Gastroesophageal sphincter (tissue), 4 donors: ENCODE measurements around the gene FKRP. TPM values are rescaled to one million over a fixed set of nuclear protein-coding genes. Genes with fewer than 3 reads are reported as not detected.

ENCODE experiments used
- ATAC-seq: fragments of 150-250 bp; one replicate; pipeline ENCODE4 v1.9.1; 2016; ENCODE audit warnings: mild to moderate bottlenecking, moderate library complexity
- H3K27ac ChIP-seq, 4 donors: fragments of 200-600 bp; sonication (generic) in 3 of 4; 1 replicate in 3 of 4; 2 replicates in 1 of 4; pipeline ENCODE4 v1.5.1; 2016 to 2019
- H3K27me3 ChIP-seq: fragments of 200-600 bp; sonication (generic); one replicate; pipeline ENCODE4 v1.5.1; 2019
- H3K36me3 ChIP-seq, 2 donors: fragments of 200-600 bp; sonication (generic); one replicate each; pipeline ENCODE4 v1.5.1; 2019; ENCODE audit warnings: control low read depth in 1 of 2
- H3K4me1 ChIP-seq, 3 donors: fragments of 200-600 bp; sonication (generic); 1 replicate in 2 of 3; 2 replicates in 1 of 3; pipeline ENCODE4 v1.5.1; 2016 to 2019; ENCODE audit warnings: control low read depth in 2 of 3
- H3K4me3 ChIP-seq, 2 donors: fragments of 200-600 bp; sonication (generic); one replicate each; pipeline ENCODE4 v1.5.1; 2019; ENCODE audit warnings: mild to moderate bottlenecking in 1 of 2, moderate library complexity in 1 of 2
- H3K9me3 ChIP-seq, 3 donors: fragments of 200-600 bp; sonication (generic); one replicate each; pipeline ENCODE4 v1.5.1; 2017 to 2019; ENCODE audit warnings: control low read depth in 2 of 3
- CTCF ChIP-seq, 4 experiments: fragments of 200-600 bp in 2 of 4; fragments of 450-650 bp in 2 of 4; sonication (generic) in 1 of 4; IDR thresholded peaks; one replicate each; pipeline ENCODE4 v1.5.1; 2017 to 2019; ENCODE audit warnings: antibody characterized with exemption in 4 of 4, mild to moderate bottlenecking in 2 of 4, moderate library complexity in 2 of 4
- EP300 ChIP-seq: sonication (generic); formaldehyde crosslinking; IDR thresholded peaks from one replicate; pipeline ENCODE4 v1.6.1; 2017; ENCODE audit warnings: antibody characterized with exemption, mild to moderate bottlenecking
- POLR2A ChIP-seq, 2 donors: fragments of 450-650 bp; IDR thresholded peaks; one replicate each; pipeline ENCODE4 v1.6.1; 2017; ENCODE audit warnings: antibody characterized with exemption in 2 of 2, mild to moderate bottlenecking in 2 of 2, moderate library complexity in 1 of 2
- POLR2AphosphoS5 ChIP-seq: sonication (generic); formaldehyde crosslinking; IDR thresholded peaks from one replicate; pipeline ENCODE4 v1.6.1; 2017; ENCODE audit warnings: antibody characterized with exemption
- WGBS, 2 donors: methylation state at CpG; one replicate each; pipeline ENCODE4 v1.1.5; 2018; ENCODE audit warnings: low coverage in 1 of 2; 5-methylcytosine and 5-hydroxymethylcytosine counted together
- total RNA-seq, 4 donors: library from RNA; depleted of rRNA; stranded (reverse); fragments of >200 nt; gene quantifications; one replicate each; pipeline ENCODE4 v1.1.0, GENCODE V29; 2016

The FKRP gene
- total RNA-seq, 4 donors from 2014 or later = 18.7 to 22.5 (median 20.3) TPM

GRCh38 chr19:46725859-46726393 lies 19.9 kb upstream of the FKRP start:
- Histone ChIP-seq H3K9me3 (no peaks in the 10 kb centered on the region), H3K36me3 (peaks cover 0 to 100% of the 10 kb centered on the region in 2 donors), H3K27ac (no peak overlapping the region), H3K4me3 (no peak overlapping the region), H3K4me1 (peaks cover 0 to 41% (median 5%) of the 10 kb centered on the region in 3 donors), H3K27me3 (no peaks in the 10 kb centered on the region)
- TF ChIP-seq CTCF (IDR thresholded peaks at IDR 0.05) = no peak
- WGBS, 2 donors = 70 to 83% methylated on average over 1 to 9 of the region's 9 CpGs
- no peak for ATAC-seq

- no peak for TF ChIP-seq CTCF (IDR thresholded peaks at IDR 0.05)
- TF ChIP-seq POLR2AphosphoS5 = no peak
- no peak for TF ChIP-seq EP300
- no peak for TF ChIP-seq POLR2A (IDR thresholded peaks at IDR 0.05)
- Histone ChIP-seq H3K4me3 (no peak overlapping the region), H3K9me3 (no peaks in the 10 kb centered on the region), H3K4me1 (peaks cover 0 to 47% (median 5%) of the 10 kb centered on the region in 3 donors), H3K27me3 (no peaks in the 10 kb centered on the region), H3K36me3 (peaks cover 0 to 100% of the 10 kb centered on the region in 2 donors), H3K27ac (peak overlapping the region in 2 of 4 donors; percentile 49 to 65)
- WGBS, 2 donors = 40 to 76% methylated on average over 1 to 7 of the region's 10 CpGs
- ATAC-seq = no peak
These were observed 19.3 kb upstream of the FKRP start for GRCh38 chr19:46726551-46726950.

GRCh38 chr19:46726971-46727501 lies 18.8 kb upstream of the FKRP start:
- no peaks in the 10 kb centered on the region for H3K9me3 ChIP-seq
- H3K27me3 ChIP-seq = no peaks in the 10 kb centered on the region
- peak; percentile 6 for ATAC-seq
- no peak overlapping the region for H3K4me3 ChIP-seq
- TF ChIP-seq CTCF (IDR thresholded peaks at IDR 0.05) (no peak), EP300 (no peak), POLR2AphosphoS5 (no peak), POLR2A (IDR thresholded peaks at IDR 0.05) (no peak)
- WGBS, 2 donors = 32% methylated on average over 6 of the region's 14 CpGs; no CpG with 5 or more reads in 1 of the 2 donors
- peak overlapping the region in 3 of 4 donors; percentile 49 to 65 (median 62) for H3K27ac ChIP-seq
- H3K4me1 ChIP-seq = peaks cover 0 to 52% (median 5%) of the 10 kb centered on the region in 3 donors
- H3K36me3 ChIP-seq = peaks cover 0 to 100% of the 10 kb centered on the region in 2 donors

- WGBS, 2 donors = 73 to 80% methylated on average over 1 to 2 of the region's 11 CpGs
- Histone ChIP-seq H3K4me1 (peaks cover 0 to 59% (median 5%) of the 10 kb centered on the region in 3 donors), H3K36me3 (peaks cover 0 to 100% of the 10 kb centered on the region in 2 donors), H3K9me3 (no peaks in the 10 kb centered on the region), H3K27ac (peak overlapping the region in 3 of 4 donors; percentile 49 to 65 (median 62)), H3K4me3 (no peak overlapping the region), H3K27me3 (no peaks in the 10 kb centered on the region)
- ATAC-seq = no peak
- TF ChIP-seq EP300 (no peak), POLR2AphosphoS5 (no peak), CTCF (IDR thresholded peaks at IDR 0.05) (no peak), POLR2A (IDR thresholded peaks at IDR 0.05) (no peak)
These were observed 18.1 kb upstream of the FKRP start for GRCh38 chr19:46727757-46728156.

GRCh38 chr19:46728208-46728607 lies 17.6 kb upstream of the FKRP start:
- H3K4me1 ChIP-seq = peaks cover 0 to 61% (median 5%) of the 10 kb centered on the region in 3 donors

More at GRCh38 chr19:46728208-46728607, 17.6 kb upstream of the FKRP start:
- 31% methylated on average over 3 of the region's 14 CpGs; no CpG with 5 or more reads in 1 of the 2 donors for WGBS, 2 donors
- no peak for TF ChIP-seq EP300
- no peak for TF ChIP-seq POLR2A (IDR thresholded peaks at IDR 0.05)
- TF ChIP-seq CTCF (IDR thresholded peaks at IDR 0.05) = no peak
- TF ChIP-seq POLR2AphosphoS5 = no peak
- Histone ChIP-seq H3K27me3 (no peaks in the 10 kb centered on the region), H3K4me3 (no peak overlapping the region), H3K27ac (peak overlapping the region in 3 of 4 donors; percentile 49 to 65 (median 62)), H3K36me3 (peaks cover 0 to 100% of the 10 kb centered on the region in 2 donors), H3K9me3 (no peaks in the 10 kb centered on the region)
- peak; percentile 29 for ATAC-seq
